ENCODE results near the gene ANXA10. TPM values are rescaled to one million over a fixed set of nuclear protein-coding genes. Genes with fewer than 3 reads are reported as not detected.

ANXA10 gene
- polyA plus RNA-seq, 1 of the 3 experiments (the other 2 are of a cell fraction) = 0.23 TPM

DNA sequence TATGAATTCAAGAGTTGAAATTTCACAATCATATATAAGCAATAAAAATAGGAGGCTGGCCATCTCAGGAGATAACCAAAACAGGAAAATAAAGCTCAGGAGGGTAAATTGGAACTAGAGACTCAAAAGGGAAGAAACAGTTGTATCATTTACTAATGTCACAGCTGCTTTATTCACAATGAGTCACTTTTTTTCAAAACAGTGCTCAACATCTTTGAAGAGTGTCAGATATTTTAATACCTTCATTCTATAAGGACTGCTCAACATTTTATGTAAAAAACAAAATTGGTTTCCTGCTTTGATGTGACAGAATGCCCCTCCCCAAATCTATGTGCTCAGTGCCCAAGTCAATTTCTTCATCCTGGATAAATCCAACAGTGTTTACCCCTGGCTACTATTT, 128.6 kb downstream of the ANXA10 start:
- H3K4me2 ChIP-seq = no peak overlapping the region; the same call in 1 of the 2 replicates
- no peaks in the 10 kb centered on the region; the same call in 1 of the 2 replicates for H3K9me3 ChIP-seq
- H3K4me1 ChIP-seq (ENCODE audit: control insufficient read depth in 1 of 2, insufficient read depth in 2 of 2, low read depth in 1 of 2, low read length in 1 of 2) = peaks cover 0 to 12% of the 10 kb centered on the region in 2 experiments; a peak in 3 of 4 replicates
- H4K20me1 ChIP-seq (ENCODE audit: insufficient read depth) = no peaks in the 10 kb centered on the region
- POLR2A ChIA-PET = no interaction called here
- H2AFZ ChIP-seq (ENCODE audit: low read depth) = no peak overlapping the region
- no peaks in the 10 kb centered on the region for H3K79me2 ChIP-seq (ENCODE audit: insufficient read depth)
- H3K9me2 ChIP-seq = no peaks in the 10 kb centered on the region
- H3K4me3 ChIP-seq (ENCODE audit: low read depth in 2 of 2, low read length in 1 of 2) = no peak overlapping the region
- DNase-seq = no peak
- peak overlapping the region in 1 of 2 experiments; percentile 70; a peak in 2 of 4 replicates for H3K27ac ChIP-seq (ENCODE audit: low read depth in 2 of 2, low read length in 1 of 2)
- no peaks in the 10 kb centered on the region for H3K27me3 ChIP-seq (ENCODE audit: insufficient read depth)
- peaks cover 22% of the 10 kb centered on the region for H3F3A ChIP-seq (replicated peaks; ENCODE audit: insufficient read depth)
- no peak overlapping the region for H3K9ac ChIP-seq
- peaks cover 0 to 14% of the 10 kb centered on the region in 2 experiments for H3K36me3 ChIP-seq (replicated peaks in 1 of 2; ENCODE audit: control insufficient read depth in 1 of 2, insufficient read depth in 2 of 2, low read length in 1 of 2)
- CTCF ChIA-PET = interaction anchor here (0.7 to 0.9 kb wide), 2 partner anchors 80 to 84 kb away, joined by 3 read pairs; no protein-coding TSS in a partner anchor
- TF ChIP-seq FOSL2 (IDR thresholded peaks at IDR 0.05; ENCODE audit: borderline replicate concordance, low read depth) (peak; percentile 8; the same call in 1 of the 2 replicates), RXRA (IDR thresholded peaks at IDR 0.05; ENCODE audit: borderline replicate concordance, low read depth) (no peak)

DNA sequence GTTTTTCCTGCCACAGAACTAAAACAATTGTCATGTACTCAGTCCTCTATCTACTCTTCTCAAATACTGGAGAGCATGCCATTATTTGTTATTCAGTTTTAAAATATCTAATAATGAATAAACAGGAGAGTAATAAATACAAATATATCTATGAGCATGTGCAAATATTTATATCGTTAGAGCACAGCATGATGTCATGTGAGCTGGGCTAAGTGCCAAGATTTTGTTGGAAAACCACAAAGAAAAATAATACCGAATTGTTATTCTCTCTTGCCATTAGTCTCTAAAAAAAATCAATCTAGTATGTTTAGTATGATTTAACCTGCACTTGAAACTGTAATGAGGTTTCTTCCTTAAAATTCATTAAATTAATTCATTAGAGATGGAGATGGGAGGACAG, 129.0 kb downstream of the ANXA10 start:
- H3F3A ChIP-seq (replicated peaks; ENCODE audit: insufficient read depth) = peaks cover 22% of the 10 kb centered on the region
- TF ChIP-seq FOSL2 (IDR thresholded peaks at IDR 0.05; ENCODE audit: borderline replicate concordance, low read depth) (peak; percentile 10; the same call in 1 of the 2 replicates), NFIC (IDR thresholded peaks at IDR 0.05; ENCODE audit: borderline replicate concordance) (peak; percentile 82; the same call in 1 of the 2 replicates), TEAD4 (IDR thresholded peaks at IDR 0.05; ENCODE audit: borderline replicate concordance, insufficient read depth) (no peak), NRF1 (IDR thresholded peaks at IDR 0.05; ENCODE audit: low read depth, low read length) (no peak), EP300 (IDR thresholded peaks at IDR 0.05; ENCODE audit: borderline replicate concordance in 1 of 2, low read depth in 1 of 2, low read length in 1 of 2) (0 out of 4 replicates have a peak, but pooled peaks of 1 of the 2 experiments have one; percentile 14), JUND (IDR thresholded peaks at IDR 0.05) (peak; percentile 38; the same call in 1 of the 2 replicates), GABPA (IDR thresholded peaks at IDR 0.05; ENCODE audit: low read depth) (no peak), TCF12 (IDR thresholded peaks at IDR 0.05) (peak; percentile 20; the same call in 1 of the 2 replicates), MXI1 (IDR thresholded peaks at IDR 0.05; ENCODE audit: low read depth, low read length) (no peak), SMC3 (IDR thresholded peaks at IDR 0.05; ENCODE audit: low read depth, low read length) (no peak), TAF1 (IDR thresholded peaks at IDR 0.05; ENCODE audit: borderline replicate concordance, low read depth, low read length) (no peak), RXRA (IDR thresholded peaks at IDR 0.05; ENCODE audit: borderline replicate concordance, low read depth) (no peak), FOXJ3 (CRISPR knock-in tag; IDR thresholded peaks at IDR 0.05) (no peak), RAD21 (IDR thresholded peaks at IDR 0.05; ENCODE audit: low read length) (no peak)
- POLR2A ChIA-PET = no interaction called here
- no peaks in the 10 kb centered on the region for H4K20me1 ChIP-seq (ENCODE audit: insufficient read depth)
- H3K36me3 ChIP-seq (replicated peaks in 1 of 2; ENCODE audit: control insufficient read depth in 1 of 2, insufficient read depth in 2 of 2, low read length in 1 of 2) = peaks cover 0 to 13% of the 10 kb centered on the region in 2 experiments
- H3K9ac ChIP-seq = no peak overlapping the region
- no peaks in the 10 kb centered on the region for H3K27me3 ChIP-seq (ENCODE audit: insufficient read depth)
- no peaks in the 10 kb centered on the region for H3K9me2 ChIP-seq
- no peaks in the 10 kb centered on the region; the same call in 1 of the 2 replicates for H3K9me3 ChIP-seq
- no peak for DNase-seq
- 9% methylated on average over 2 of the region's 2 CpGs for WGBS (ENCODE audit: low lambda C conversion rate)
- CTCF ChIA-PET = no interaction called here
- H3K4me3 ChIP-seq (ENCODE audit: low read depth in 2 of 2, low read length in 1 of 2) = no peak overlapping the region
- H3K27ac ChIP-seq (ENCODE audit: low read depth in 2 of 2, low read length in 1 of 2) = peak overlapping the region in 1 of 2 experiments; percentile 70; a peak in 2 of 4 replicates
- no peaks in the 10 kb centered on the region for H3K79me2 ChIP-seq (ENCODE audit: insufficient read depth)
- no peak overlapping the region; the same call in 1 of the 2 replicates for H3K4me2 ChIP-seq
- no peak overlapping the region for H2AFZ ChIP-seq (ENCODE audit: low read depth)
- H3K4me1 ChIP-seq (ENCODE audit: control insufficient read depth in 1 of 2, insufficient read depth in 2 of 2, low read depth in 1 of 2, low read length in 1 of 2) = peaks cover 0 to 12% of the 10 kb centered on the region in 2 experiments; a peak in 3 of 4 replicates

Other genes starting within 250 kb of the ANXA10 start
- 2.7 and 3.1 TPM in 2 replicates for gene DDX60, start 226.2 kb downstream of the ANXA10 start, polyA plus RNA-seq (2012; rRNA removed)